GM12878 (cell line): Measurements from ENCODE around the gene LIN54. TPM values are rescaled to one million over a fixed set of nuclear protein-coding genes. Genes with fewer than 3 reads are reported as not detected.

Experiments
- E2F4 ChIP-seq: IDR thresholded peaks from 2 replicates; pipeline ENCODE4 v1.6.1; 2012; ENCODE audit warnings: low read depth, low read length, improper control_type of control experiment
- EGR1 ChIP-seq, 2 experiments: IDR thresholded peaks; 1 replicate in 1 of 2; 2 replicates in 1 of 2; pipeline ENCODE4 v1.6.1; 2011 to 2012; ENCODE audit warnings: low read depth in 2 of 2, low read length in 2 of 2, borderline replicate concordance in 1 of 2, mild to moderate bottlenecking in 1 of 2, moderate library complexity in 1 of 2
- ETV6 ChIP-seq, 2 experiments: fragments of 450-650 bp in 1 of 2; IDR thresholded peaks in 1 of 2; conservative IDR thresholded peaks in 1 of 2; 2 replicates each; pipeline ENCODE4 v1.6.1; 2014; ENCODE audit warnings: antibody characterized with exemption in 1 of 2, borderline replicate concordance in 1 of 2, low read depth in 1 of 2, mild to moderate bottlenecking in 1 of 2, moderate library complexity in 1 of 2
- GABPA ChIP-seq: IDR thresholded peaks from 2 replicates; pipeline ENCODE4 v1.6.1; 2014; ENCODE audit warnings: antibody characterized with exemption, low read depth, mild to moderate bottlenecking, inconsistent platforms
- LARP7 ChIP-seq: fragments of 450-650 bp; IDR thresholded peaks from 2 replicates; pipeline ENCODE4 v1.6.1; 2017; ENCODE audit warnings: mild to moderate bottlenecking
- MYB ChIP-seq: fragments of 150-350 bp; IDR thresholded peaks from 2 replicates; pipeline ENCODE4 v1.6.1; 2014; ENCODE audit warnings: mild to moderate bottlenecking, low read depth, low read length, borderline replicate concordance
- MYC ChIP-seq: IDR thresholded peaks from 2 replicates; pipeline ENCODE4 v1.6.1; 2011; ENCODE audit warnings: mild to moderate bottlenecking, low read length, moderate library complexity, inconsistent platforms; ENCODE audit not compliant: insufficient read depth, insufficient replicate concordance, insufficient read length, severe bottlenecking
- NFXL1 ChIP-seq: fragments of 450-650 bp; IDR thresholded peaks from 2 replicates; pipeline ENCODE4 v1.6.1; 2017; ENCODE audit warnings: antibody characterized with exemption, mild to moderate bottlenecking, borderline replicate concordance
- RB1 ChIP-seq: fragments of 450-650 bp; formaldehyde crosslinking; IDR thresholded peaks from 2 replicates; pipeline ENCODE4 v1.6.1; 2017; ENCODE audit warnings: mild to moderate bottlenecking, borderline replicate concordance
- RCOR1 ChIP-seq: conservative IDR thresholded peaks from 2 replicates; pipeline ENCODE4 v1.6.1; 2012; ENCODE audit warnings: low read depth, low read length, improper control_type of control experiment
- RUNX3 ChIP-seq: IDR thresholded peaks from 2 replicates; pipeline ENCODE4 v1.6.1; 2012; ENCODE audit warnings: low read length, inconsistent platforms
- SP1 ChIP-seq: IDR thresholded peaks from one replicate; pipeline ENCODE4 v1.6.1; 2011; ENCODE audit warnings: low read depth, low read length
- SPI1 ChIP-seq: IDR thresholded peaks from 2 replicates; pipeline ENCODE4 v1.6.1; 2011; ENCODE audit warnings: low read depth, mild to moderate bottlenecking, low read length, moderate library complexity, borderline replicate concordance; ENCODE audit not compliant: insufficient read depth
- ZBTB11 ChIP-seq: fragments of 450-650 bp; formaldehyde crosslinking; IDR thresholded peaks from 2 replicates; pipeline ENCODE4 v1.5.0; 2022; ENCODE audit warnings: mild to moderate bottlenecking, missing genetic modification characterization
- ZBTB4 ChIP-seq: fragments of 450-650 bp; formaldehyde crosslinking; IDR thresholded peaks from 2 replicates; pipeline ENCODE4 v1.4.0; 2022; ENCODE audit warnings: mild to moderate bottlenecking, moderate library complexity
- ZNF207 ChIP-seq: fragments of 450-650 bp; IDR thresholded peaks from 2 replicates; pipeline ENCODE4 v1.6.1; 2014; ENCODE audit warnings: antibody characterized with exemption, mild to moderate bottlenecking, borderline replicate concordance
- ZNF217 ChIP-seq: fragments of 450-650 bp; IDR thresholded peaks from 2 replicates; pipeline ENCODE4 v1.6.1; 2017; ENCODE audit warnings: antibody characterized with exemption, mild to moderate bottlenecking
- polyA plus RNA-seq, 11 experiments: library from polyadenylated mRNA; depleted of rRNA in 4 of 11; unstranded in 6 of 11; stranded (reverse) in 5 of 11; fragments of >200 nt; fragmentation: Nextera tagmentation in 4 of 11; fragmentation: Illumina TruSeq in 1 of 11; extraction: Ambion mirVana in 4 of 11; extraction: Trizol in 1 of 11; gene quantifications; 1 replicate in 1 of 11; 2 replicates in 10 of 11; pipeline versions ENCODE4 v1.2.1 to v1.2.3, GENCODE V29; 2011 to 2016; ENCODE audit warnings: inconsistent platforms in 2 of 11, missing spikeins in 2 of 11, low read depth in 1 of 11
- total RNA-seq, 4 experiments: library from RNA; depleted of rRNA in 3 of 4; stranded (reverse); fragments of >200 nt in 3 of 4; fragmentation: Illumina TruSeq in 1 of 4; extraction: Trizol in 1 of 4; gene quantifications; 2 replicates each; pipeline versions ENCODE4 v1.2.1 to v1.2.3, GENCODE V29; 2013 to 2021

LIN54 gene
- total and polyA plus RNA-seq, 10 of the 15 experiments (the other 5 are each of a cell fraction or from before 2014, with no cell fraction given) = 1.5 to 20.4 (median 12.2) TPM

- TF ChIP-seq ZBTB4 (CRISPR knock-in tag) = no peak; the same call in 1 of the 2 replicates
- peak in 1 of 2 experiments; percentile 90; a peak in 2 of 3 replicates for TF ChIP-seq EGR1 (IDR thresholded peaks at IDR 0.05; ENCODE audit: borderline replicate concordance in 1 of 2, low read depth in 2 of 2, low read length in 2 of 2)
- TF ChIP-seq ETV6 (conservative IDR thresholded peaks at IDR 0.05 in 1 of 2, IDR thresholded peaks at IDR 0.05 in 1 of 2; ENCODE audit: borderline replicate concordance in 1 of 2, low read depth in 1 of 2) = peak in 1 of 2 experiments; percentile 66; a peak in 2 of 4 replicates
- no peak for TF ChIP-seq SPI1
- no peak for TF ChIP-seq MYC
- peak; percentile 91 for TF ChIP-seq RB1
- TF ChIP-seq LARP7 = peak; percentile 80; the same call in 1 of the 2 replicates
- no peak for TF ChIP-seq E2F4
- 0 out of 2 replicates have a peak, but pooled peaks have one; percentile 64 for TF ChIP-seq RCOR1
- no peak for TF ChIP-seq NFXL1
- TF ChIP-seq ZNF207 = peak; percentile 96; the same call in 1 of the 2 replicates
- no peak; the same call in 1 of the 2 replicates for TF ChIP-seq MYB
- peak; percentile 92 for TF ChIP-seq ZBTB11 (CRISPR knock-in tag)
- peak; percentile 100 for TF ChIP-seq RUNX3
- peak; percentile 96 for TF ChIP-seq SP1
- TF ChIP-seq GABPA = peak; percentile 89
- TF ChIP-seq ZNF217 = peak; percentile 88
Observed at GRCh38 chr4:83034630-83035494, 24.2 kb upstream of the LIN54 start, which contains the start of gene COPS4 (continued).
